ENCODE results near the gene APOL4.

The APOL4 gene

GRCh38 chr22:36143066-36143815 is 58.4 kb downstream of the APOL4 start:
- Histone ChIP-seq H3K27ac (no peak overlapping the region), H3K4me3 (no peak overlapping the region)
- DNase-seq (ENCODE audit: low spot score): no peak
- TF ChIP-seq CTCF (IDR thresholded peaks at IDR 0.05): no peak

GRCh38 chr22:36141481-36141880 is 60.1 kb downstream of the APOL4 start:
- H3K27ac ChIP-seq: no peak overlapping the region
- H3K4me3 ChIP-seq: no peak overlapping the region
- TF ChIP-seq CTCF (IDR thresholded peaks at IDR 0.05): no peak
- DNase-seq (ENCODE audit: low spot score): no peak

All from coronary artery (tissue), 2 donors.